Measurements from ENCODE around the gene IFT27. TPM values are rescaled to one million over a fixed set of nuclear protein-coding genes. Genes with fewer than 3 reads are reported as not detected.

IFT27 gene
- total and polyA plus RNA-seq, 7 donors = 15.0 to 27.9 (median 24.3) TPM

DNA sequence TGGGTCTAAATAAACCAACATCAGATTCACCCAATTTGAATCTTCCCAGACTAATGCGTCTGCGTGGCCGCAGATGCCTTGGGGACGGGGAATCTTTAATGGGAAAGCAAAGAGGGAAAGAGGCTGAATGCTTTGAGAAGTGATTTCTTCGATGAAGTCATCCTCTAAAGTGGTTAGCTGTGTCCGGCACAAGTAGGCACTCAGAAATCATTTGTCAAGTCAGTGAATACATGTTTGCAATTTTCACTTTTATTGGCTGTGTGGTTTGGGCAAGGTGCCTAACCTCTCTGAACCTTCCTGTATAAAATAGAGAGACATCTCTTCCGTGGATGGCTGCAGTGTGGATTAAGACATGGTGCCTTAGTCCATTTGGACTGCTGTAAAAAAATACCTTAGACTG, 19.7 kb upstream of the IFT27 start:
- TF ChIP-seq POLR2A (IDR thresholded peaks at IDR 0.05) = no peak
- TF ChIP-seq, protein P1, sequence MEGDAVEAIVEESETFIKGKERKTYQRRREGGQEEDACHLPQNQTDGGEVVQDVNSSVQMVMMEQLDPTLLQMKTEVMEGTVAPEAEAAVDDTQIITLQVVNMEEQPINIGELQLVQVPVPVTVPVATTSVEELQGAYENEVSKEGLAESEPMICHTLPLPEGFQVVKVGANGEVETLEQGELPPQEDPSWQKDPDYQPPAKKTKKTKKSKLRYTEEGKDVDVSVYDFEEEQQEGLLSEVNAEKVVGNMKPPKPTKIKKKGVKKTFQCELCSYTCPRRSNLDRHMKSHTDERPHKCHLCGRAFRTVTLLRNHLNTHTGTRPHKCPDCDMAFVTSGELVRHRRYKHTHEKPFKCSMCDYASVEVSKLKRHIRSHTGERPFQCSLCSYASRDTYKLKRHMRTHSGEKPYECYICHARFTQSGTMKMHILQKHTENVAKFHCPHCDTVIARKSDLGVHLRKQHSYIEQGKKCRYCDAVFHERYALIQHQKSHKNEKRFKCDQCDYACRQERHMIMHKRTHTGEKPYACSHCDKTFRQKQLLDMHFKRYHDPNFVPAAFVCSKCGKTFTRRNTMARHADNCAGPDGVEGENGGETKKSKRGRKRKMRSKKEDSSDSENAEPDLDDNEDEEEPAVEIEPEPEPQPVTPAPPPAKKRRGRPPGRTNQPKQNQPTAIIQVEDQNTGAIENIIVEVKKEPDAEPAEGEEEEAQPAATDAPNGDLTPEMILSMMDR (IDR thresholded peaks at IDR 0.05) = no peak
- TF ChIP-seq POLR2AphosphoS5 (IDR thresholded peaks at IDR 0.05) = no peak
- no peak for TF ChIP-seq EP300 (IDR thresholded peaks at IDR 0.05)
- Histone ChIP-seq H3K4me3 (no peak overlapping the region), H3K9me3 (no peaks in the 10 kb centered on the region), H3K4me1 (no peaks in the 10 kb centered on the region), H3K36me3 (no peaks in the 10 kb centered on the region), H3K27me3 (peaks cover 0 to 7% (median 3%) of the 10 kb centered on the region in 3 donors), H3K27ac (no peak overlapping the region)
- intact Hi-C loops (cut with DNase I) = no loop called here
- no peak for DNase-seq
- WGBS, 2 donors = 82 to 85% methylated on average over 7 of the region's 7 CpGs

DNA sequence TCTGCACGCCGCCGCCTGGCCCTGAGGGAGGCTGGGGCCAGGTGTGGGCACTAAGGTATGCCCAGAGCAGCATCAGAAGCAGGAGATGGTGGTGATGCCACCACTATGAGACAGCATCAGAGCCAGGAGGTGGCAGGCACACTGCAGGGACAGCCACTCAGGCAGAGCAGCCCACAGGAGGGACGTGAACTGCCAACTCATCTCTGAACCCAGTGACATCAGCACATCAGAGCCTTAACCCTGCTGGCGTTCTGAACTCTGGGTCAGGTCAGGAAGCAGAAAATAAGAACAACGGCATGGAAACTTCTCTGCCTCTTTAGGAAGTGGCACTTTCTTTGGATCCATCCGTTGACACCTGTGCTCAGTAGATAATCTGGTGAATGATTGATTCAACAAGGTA, 14.7 kb upstream of the IFT27 start:
- Histone ChIP-seq H3K9me3 (no peaks in the 10 kb centered on the region), H3K4me1 (no peaks in the 10 kb centered on the region), H3K4me3 (no peak overlapping the region), H3K36me3 (no peaks in the 10 kb centered on the region), H3K27ac (no peak overlapping the region), H3K27me3 (peaks cover 0 to 7% (median 0%) of the 10 kb centered on the region in 3 donors)
- WGBS, 2 donors = 31 to 48% methylated on average over 7 of the region's 7 CpGs
- intact Hi-C loops (cut with DNase I) = no loop called here
- no peak for DNase-seq
- TF ChIP-seq POLR2A (IDR thresholded peaks at IDR 0.05) (no peak), EP300 (IDR thresholded peaks at IDR 0.05) (no peak), POLR2AphosphoS5 (IDR thresholded peaks at IDR 0.05) (no peak)
- TF ChIP-seq, protein P1 (IDR thresholded peaks at IDR 0.05) = no peak

GRCh38 chr22:36787204-36787988, 11.5 kb upstream of the IFT27 start:
- peaks cover 0 to 4% (median 0%) of the 10 kb centered on the region in 3 donors for H3K27me3 ChIP-seq
- no peak for DNase-seq
- no peaks in the 10 kb centered on the region for H3K9me3 ChIP-seq
- H3K27ac ChIP-seq = no peak overlapping the region
- no peak overlapping the region for H3K4me3 ChIP-seq
- H3K36me3 ChIP-seq = no peaks in the 10 kb centered on the region
- TF ChIP-seq, protein P1 (IDR thresholded peaks at IDR 0.05) = no peak
- TF ChIP-seq EP300 (IDR thresholded peaks at IDR 0.05) (no peak), POLR2AphosphoS5 (IDR thresholded peaks at IDR 0.05) (no peak), POLR2A (IDR thresholded peaks at IDR 0.05) (no peak)
- peaks cover 0 to 1% (median under 1%) of the 10 kb centered on the region in 4 donors for H3K4me1 ChIP-seq
- 55 to 70% methylated on average over 17 of the region's 17 CpGs for WGBS, 2 donors
- intact Hi-C loops (cut with DNase I) = loop anchor here (10.0 kb wide), 1 partner anchor 257 kb away; no protein-coding TSS in a partner anchor

DNA sequence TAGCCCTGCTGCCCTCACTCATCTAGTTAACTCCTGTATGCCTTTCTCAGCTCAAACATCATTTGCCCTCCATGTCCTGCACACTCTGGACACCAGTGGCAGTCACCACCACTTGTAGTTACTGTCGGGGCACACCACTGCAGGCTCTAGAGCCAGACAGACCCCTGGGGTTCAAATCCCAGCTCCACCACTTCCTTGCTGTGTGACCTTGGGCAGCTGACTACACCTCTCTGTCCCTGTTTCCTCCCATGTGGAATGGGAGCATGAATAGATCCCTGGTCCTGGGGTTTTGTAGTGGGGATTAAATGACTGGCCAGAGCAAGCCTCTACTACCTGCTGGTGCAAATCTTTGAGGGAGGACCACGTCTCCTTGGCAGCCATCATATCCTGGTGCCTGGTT, 7.8 kb upstream of the IFT27 start:
- intact Hi-C loops (cut with DNase I) = loop anchor here (2.0 to 10.0 kb wide), 2 partner anchors 261 to 415 kb away; no protein-coding TSS in a partner anchor

More for the DNA sequence above, 7.8 kb upstream of the IFT27 start:
- 71 to 89% methylated on average over 2 of the region's 2 CpGs for WGBS, 2 donors
- TF ChIP-seq POLR2A (IDR thresholded peaks at IDR 0.05) (no peak), POLR2AphosphoS5 (IDR thresholded peaks at IDR 0.05) (no peak), EP300 (IDR thresholded peaks at IDR 0.05) (no peak)
- TF ChIP-seq, protein P1 (IDR thresholded peaks at IDR 0.05) = no peak
- H3K9me3 ChIP-seq = no peaks in the 10 kb centered on the region
- H3K36me3 ChIP-seq = no peaks in the 10 kb centered on the region
- no peak overlapping the region for H3K27ac ChIP-seq
- no peak for DNase-seq
- peaks cover 0 to 11% (median 8%) of the 10 kb centered on the region in 4 donors for H3K4me1 ChIP-seq
- H3K27me3 ChIP-seq = no peaks in the 10 kb centered on the region
- no peak overlapping the region for H3K4me3 ChIP-seq

All from sigmoid colon (tissue), 7 donors.